GM18873 (cell line): ENCODE results near the gene DAB2IP.

ENCODE experiments used
- ATAC-seq: cut with Tn5 transposase; IDR thresholded peaks from one replicate; pipeline ENCODE4 v1.9.1; 2021; ENCODE audit warnings: mild to moderate bottlenecking, moderate library complexity, moderate number of reproducible peaks; ENCODE audit not compliant: unreplicated experiment, low FRiP score

Gene DAB2IP

DNA sequence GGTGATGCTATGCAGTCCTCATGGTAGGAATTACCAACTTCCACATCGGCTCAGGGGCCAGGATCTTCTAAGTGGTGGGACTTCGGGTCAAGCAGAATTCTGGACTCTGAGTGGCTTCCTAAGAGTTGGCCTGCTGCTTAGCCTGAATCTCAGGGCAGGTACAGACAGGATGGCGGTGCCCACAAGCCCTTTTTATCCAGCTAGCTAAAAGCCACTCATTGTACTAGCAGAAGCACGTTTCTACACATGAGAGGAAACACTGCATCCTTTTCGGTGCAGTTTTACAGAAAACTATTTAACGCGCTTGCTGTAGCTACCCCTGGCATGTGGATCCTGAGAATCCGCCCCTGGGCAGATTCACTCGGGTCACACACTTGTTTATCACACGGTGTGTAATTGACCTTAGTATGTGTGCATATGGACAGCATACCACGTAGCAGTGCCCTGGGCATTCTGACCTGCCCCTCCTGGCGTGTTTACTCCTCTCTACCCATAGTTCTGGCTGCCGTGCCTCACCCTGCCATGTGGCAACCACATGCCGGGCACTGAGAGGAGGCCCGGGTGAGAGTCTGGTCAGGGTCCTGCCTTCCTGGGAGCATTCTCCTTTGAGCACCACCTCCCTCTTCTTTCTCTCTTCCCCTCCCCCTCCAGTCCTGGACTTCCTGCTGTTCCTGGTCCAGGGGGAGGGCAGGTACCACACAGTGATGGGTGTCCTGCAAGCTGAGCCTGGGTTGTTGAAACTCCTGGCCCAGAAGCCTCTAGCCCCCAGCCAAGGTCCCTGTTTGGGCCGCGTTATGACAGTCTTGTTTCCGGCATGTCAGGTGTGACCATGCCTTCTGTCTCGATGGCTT lies 65.9 kb downstream of the DAB2IP start:
- no peak for ATAC-seq

DNA sequence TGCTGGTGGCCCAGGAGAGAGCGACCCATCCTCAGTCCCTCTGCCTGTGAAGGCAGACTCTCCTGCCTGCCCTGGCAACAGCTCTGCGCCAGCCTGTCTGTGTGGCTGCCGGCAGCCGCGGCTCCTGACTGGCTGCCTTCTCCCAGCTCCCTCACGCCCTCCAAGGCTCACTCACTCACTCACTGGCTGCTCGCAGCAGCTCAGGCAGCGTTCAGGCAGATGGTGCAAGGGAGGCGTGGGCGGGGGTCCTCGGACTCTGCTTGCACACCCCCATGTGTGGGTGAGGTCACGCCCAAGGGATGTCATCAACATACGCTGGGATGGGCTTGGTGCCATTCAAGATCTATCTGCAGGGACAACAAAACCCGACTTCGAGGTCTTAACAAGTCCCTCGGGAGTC lies 66.7 kb downstream of the DAB2IP start:
- no peak for ATAC-seq

DNA sequence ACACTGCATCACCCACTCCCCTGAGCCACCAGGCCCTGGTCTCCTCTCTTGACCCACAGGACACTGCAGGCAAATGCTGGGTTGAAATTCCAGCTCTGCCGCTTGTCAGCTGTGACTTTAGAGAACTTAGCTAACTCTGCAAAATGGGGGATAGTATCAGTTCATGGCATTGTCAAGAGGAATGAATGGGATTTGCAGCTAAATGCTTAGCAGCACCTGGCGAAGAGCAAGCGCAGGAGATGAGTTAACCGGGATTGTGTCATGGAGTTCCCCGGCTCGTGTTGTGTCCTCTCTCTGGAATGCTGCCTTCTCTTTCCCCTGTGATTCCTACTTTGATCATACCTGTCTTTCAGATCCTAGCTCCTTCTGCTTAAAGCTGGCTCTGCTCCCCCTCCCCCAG lies 67.1 kb downstream of the DAB2IP start:
- ATAC-seq, result no peak

DNA sequence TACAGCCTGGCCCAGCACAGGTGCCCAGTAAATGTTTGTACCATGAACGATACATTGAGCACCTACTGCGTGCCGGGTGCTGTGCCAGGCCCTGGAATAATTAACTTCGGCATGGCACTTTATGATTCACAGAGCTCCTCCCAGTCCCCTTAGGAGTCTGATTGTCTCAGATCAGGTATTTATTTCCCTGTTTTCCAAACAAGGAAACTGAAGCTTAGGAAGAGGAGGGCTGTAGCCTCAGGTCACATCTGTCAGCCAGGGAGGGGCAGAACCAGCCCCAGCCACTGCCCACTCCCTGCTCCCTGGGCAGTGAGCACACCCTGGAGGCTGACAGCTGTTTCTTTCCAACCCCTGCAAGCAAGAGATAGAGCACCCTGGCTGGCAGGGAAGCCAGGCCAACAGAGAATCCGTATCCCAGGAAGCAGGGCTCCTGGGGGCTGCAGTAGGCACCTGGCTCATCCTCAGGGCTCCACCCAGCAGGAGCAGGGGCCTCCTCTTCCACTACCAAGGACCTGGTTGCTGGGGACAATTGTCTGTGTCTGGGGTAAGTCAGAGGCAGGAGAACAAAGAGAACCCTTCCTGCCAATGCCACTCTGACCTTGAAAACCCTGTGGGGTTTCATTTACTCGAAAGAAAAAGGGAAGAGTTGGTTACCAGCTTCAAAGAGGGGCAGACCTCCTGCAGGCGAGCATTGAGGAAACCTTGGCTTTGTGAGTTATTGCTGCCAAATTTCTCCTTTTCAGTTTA lies 69.0 kb downstream of the DAB2IP start:
- ATAC-seq, result no peak

DNA sequence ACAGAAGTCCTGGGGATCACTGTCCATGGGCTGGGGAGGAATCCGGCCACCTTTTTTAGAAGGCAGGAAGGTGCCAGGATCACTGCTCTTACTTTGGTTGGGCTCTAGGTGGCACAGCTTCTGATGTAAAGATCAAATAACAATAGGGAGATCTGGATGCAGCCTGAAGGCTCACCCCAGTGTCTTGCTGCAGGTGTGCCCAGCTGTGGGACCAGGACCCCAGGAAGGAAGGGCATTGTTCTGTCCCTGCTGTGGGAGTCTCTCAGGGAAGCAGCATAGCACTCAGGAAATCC lies 69.6 kb downstream of the DAB2IP start:
- no peak for ATAC-seq

DNA sequence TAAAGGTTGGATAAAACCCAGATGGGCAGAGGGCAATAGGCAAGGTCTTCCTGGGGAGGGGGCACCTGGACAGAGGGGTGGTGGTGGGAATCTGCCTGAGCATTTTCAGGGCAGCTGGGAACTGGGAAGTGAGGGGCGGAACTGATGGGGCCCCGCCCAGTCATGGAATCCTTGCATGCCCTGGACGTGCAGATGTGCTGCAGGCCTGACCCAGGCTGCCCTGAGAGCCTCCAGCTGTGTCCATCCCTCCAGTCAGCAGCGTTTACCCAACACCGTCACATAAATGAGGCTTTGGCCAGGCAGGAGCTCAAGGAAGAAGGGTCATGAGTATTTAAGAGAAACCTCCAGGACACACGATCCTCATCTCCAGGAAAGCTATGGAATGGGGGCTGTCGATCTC lies 70.3 kb downstream of the DAB2IP start:
- ATAC-seq, result no peak

DNA sequence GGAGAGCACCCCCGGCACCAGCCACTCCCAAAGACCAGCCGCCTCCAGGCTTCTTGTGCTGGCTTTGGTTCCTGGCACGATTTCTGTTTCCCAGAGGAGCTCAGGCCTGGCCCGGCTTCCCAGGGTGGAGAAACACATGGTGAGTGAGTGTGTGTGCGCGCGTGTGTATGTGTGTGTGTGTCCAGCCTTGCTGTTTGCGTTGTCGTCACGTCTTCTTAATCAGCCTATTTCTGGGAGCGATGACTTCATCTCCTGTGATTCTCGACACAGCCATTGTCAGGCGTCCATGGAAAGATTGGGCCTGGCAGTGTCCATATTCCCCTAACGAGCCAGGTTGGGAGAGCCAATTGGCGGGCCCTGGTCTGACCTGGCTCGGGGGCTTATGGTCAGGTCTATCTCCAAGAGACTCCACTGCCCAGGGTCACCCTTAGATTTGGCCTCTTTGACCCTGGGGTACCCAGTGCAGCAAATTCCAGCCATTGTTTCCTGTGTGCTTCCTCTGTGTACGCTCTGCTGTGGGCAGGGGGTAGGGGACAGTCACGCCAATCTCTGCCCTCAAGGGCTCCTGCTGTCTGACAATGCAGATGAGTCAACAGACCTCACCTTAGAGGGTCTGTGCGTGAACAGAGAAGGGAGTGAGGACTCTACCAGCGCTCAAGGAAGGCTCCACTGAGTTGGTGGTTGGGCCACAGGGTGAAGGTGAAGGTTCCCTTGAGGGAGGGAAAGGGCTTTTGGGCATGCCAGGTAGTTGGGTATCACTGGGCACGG lies 73.8 kb downstream of the DAB2IP start:
- ATAC-seq, result no peak

DNA sequence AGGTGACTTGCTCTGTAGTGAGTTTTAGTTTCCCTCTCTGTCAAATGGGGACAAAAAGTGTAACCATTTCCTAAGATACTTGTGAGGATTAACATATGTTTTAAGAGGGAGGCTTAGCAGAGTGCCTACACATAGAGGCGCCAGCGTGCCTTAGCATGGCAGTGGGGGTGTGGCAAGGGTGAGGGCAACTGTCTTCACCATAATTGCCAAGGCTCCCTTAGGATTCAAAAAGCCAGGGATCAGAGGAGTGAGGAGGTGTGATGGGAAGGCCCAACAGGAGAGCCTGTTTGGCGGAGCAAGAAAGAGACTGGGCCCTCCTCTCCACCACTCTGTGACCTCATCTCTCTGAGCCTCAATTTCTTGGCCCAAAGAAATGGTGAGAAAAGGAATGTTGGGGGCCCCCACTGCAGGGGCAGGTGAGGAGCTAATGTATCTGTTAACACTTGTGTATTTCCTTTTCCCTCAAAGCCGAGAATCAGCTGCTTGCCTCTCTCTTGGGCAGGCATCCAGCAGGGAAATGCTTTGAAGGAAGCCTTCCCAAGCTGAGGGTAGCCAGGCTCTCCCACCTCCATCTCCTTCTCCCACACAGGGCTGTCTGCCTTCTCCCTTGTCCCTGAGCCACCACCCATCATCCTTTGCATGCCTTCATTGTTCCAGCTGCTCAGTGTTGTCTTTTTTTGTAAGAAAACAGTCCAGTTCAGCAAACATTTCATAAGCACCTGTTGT lies 76.0 kb downstream of the DAB2IP start:
- ATAC-seq, result no peak

DNA sequence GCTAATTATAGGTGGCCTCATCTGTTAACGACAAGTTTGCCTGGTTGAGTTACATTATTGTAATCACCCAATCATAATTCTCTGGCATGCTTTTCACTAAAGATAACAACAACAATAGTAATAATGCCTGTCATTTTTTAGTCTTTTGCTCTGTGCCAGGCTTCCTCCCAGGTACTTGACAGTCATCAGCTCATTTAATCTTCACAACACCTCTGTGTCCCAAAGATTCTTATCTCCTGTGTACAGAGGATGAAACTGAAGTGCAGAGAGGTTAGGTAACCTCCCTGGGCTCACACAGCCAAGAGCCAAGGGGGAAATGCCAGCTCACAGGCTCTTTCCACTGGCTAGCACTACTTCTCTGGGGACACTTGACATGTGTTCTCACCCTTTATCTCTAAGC lies 77.5 kb downstream of the DAB2IP start:
- no peak for ATAC-seq

DNA sequence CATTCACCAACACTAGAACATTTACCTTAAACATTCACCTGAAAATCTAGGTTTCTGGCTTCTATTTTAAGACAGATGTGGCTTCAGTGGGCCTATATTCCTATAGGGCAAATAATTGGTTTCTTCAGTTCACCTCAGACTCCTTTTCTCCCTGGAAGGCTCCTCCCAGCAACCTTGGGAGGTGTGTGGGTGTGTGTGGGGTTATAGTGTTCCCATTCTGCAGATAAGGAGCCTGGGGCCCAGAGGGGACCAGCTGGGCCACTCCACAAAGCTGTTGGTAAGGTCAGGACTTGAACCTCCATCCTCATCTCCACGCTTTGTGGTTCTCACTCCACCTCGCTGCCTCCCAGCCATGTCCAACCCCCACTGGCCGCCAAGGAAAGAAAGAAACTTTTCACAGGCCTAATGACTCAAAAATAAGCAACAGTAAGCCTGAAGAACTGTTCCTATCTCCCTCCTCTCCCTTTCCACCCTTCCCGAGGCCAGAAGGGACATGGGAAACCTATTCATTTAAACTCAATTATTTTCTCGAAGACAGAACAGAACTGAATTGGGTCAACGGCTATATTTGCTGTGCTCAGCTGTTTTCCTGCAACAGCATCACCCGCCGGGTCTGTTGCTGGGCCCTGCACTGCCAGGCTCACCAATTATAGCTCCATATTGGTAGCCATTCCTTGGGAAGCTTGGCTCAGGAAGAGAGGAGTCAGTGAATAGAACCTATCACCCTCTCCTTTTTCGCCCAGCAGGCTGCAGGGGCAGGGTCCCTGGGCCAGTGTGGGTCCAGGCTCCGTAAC lies 78.5 kb downstream of the DAB2IP start:
- ATAC-seq, result no peak

DNA sequence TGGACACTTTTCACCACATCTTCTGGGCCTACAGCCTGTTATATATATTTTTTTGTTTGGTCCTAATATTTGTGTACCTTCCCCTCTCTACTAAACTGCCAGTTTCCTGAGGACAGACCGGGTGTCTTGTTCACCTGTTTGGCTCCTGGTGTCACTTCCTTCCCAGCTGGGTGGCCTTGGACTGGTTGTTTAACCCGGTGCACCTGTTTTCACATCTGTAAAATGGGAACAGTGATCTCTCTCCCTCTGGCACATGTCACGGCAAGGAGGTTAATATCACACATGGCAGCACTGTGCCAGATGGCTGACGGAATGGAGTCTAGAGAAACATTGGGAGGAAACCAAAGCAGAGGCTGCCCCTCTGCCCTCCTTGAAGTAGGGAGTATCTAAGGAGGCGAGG lies 79.7 kb downstream of the DAB2IP start:
- ATAC-seq, result no peak

DNA sequence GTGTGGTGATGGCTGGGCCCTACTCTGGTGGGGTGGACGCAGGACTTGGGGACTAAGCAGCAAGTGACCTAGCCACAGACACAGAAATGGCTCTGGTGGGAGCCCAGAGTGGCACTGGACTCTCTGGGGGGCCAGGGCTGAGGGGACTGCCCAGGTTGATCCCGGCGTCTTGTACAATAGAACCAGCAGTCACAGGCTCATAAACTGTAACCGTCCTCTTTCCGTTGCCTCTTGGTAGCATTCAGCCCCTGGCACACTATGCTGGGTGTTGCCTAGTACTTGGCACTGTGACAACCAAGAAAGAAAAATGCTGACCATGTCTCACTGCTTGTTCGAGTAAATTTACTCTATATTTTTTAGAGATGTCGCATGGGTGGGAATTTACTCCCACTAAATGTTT lies 80.5 kb downstream of the DAB2IP start:
- no peak for ATAC-seq

DNA sequence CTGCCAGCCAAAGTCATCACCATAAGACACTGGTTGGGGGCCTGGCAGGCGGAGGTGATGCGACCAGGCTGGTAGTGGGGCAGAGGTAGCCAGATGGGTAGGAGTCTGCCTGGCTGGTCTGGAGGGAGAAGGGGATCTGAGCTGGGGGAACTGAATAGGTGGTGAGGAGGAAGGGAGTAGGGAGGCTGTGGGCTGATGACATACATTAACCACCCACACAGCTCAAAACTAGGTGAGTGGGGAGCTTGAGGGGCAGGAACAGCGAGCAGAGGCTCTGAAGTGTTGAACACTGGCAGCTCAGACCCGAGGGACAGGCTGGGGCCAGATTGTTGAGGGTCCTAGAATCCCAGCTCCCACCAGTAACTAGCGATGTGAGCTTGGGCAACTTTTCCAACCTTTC lies 81.0 kb downstream of the DAB2IP start:
- ATAC-seq, result no peak

DNA sequence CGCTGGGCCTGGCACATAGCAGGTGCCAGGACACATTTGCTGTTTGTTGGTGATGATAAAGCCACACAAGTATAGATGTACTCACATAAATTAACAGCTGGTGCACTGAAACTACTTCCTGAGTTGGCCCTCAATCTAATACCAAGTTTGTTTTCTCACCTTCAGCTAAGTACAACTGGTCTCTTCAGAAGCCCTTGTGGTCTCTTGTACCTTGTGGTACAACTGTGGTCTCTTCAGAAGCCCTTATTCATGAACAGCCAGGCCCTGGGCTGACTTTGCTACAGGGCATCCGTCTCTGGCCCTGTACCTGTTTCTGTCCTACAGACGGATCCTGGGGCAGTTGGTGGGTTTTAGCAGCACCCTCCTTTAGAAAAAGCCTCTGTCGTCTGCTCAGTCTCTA lies 81.5 kb downstream of the DAB2IP start:
- no peak for ATAC-seq

DNA sequence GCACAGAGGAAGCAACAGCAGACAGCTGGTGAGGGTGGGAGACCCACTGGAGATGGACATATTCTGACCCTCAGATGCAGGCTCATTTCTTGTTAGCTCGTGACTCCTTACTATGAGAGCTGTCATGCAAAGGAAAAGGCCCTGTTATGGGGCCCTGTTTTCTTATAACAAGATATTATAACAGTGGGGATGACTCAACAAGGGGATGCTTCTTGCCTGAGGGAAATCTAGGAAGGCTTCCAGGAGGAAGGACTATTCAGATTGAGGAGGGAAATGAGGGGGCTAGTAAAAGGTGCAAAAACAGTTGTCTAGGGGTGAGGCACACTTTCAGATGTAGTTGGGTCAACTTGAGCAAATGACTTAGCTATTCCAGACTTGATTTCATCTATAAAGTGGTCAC lies 83.0 kb downstream of the DAB2IP start:
- no peak for ATAC-seq

DNA sequence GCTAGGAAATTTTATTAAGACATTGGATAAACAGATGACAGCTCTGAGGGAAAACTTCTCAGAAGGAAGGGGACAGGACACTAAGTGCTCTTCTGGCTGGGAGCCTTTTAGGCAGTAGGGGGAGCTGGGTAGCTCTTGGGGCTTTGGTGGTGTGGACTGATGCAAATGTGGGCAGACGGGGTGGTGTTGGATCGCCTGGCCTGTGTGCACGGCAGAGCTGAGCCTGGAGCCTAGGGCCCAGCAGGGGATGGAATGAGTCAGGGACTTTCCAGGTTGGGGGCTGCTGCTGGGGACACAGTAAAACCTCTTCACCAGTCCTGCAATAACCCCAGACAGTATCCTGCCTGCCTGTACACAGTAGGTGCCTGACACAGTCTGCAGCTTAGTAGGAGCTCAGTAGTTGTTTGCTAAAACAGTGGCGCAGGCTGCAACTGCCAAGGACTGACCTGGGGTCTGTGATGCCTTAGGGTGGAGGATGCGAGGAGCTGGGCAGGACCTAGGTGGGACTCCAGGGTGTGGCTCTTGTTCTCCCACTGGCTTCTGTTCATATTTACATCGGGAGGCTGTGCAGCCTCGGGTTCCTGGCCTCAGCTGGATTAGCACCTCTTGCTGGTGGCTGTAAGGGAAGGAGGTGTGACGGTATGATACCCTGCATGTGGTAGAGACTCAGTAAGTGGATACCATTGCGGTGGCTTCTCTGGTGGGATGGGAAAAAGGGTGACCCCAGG lies 83.8 kb downstream of the DAB2IP start:
- peak; percentile 58 for ATAC-seq

DNA sequence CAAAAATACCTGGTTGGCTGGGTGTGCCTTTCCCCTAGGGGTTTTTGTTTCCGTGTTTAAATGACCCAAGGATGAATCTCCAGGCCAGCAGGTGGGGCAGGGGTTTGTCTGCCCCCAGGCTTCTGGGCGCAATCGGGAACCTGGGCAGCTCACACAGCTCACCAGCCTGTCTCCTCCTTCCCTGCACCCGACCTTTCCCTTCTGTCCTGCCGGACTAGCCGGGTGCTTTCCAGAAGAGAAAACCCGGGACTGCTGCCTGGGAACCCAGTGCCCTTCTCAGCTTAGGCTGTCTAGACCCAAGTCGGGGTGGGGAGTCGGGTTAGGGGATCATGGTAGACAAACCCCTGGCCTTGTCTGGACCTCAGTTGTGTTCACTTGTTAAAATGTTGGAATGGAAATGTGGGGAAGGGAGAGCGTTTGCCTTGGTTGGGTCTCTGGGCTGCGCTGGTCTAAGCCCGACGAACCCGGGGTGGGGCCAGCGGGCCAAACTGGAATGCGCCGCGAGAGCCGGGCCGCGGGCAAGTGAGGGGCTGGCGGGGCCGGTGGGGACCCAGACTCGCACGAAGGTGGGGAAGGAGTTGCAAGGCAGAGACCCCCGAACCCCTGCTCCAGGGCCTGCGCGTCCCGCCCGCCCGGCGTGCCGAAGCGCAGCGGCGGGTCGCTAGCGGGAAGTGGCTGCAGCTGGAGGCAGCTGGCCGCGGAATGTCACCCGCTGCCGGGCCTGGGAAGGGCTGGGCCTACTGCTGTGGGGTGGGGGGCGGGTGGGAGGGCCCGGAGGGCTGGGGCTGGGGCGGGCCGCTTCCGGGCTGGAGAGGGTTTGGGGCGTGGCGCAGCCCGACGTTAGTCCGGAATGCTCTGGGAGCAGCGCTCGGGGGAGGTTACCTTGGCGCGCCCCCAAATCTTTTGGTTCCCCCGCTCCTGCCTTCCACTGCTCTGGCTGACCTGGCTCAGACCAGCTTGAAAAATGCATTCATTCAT lies 84.6 kb downstream of the DAB2IP start:
- ATAC-seq, result no peak

DNA sequence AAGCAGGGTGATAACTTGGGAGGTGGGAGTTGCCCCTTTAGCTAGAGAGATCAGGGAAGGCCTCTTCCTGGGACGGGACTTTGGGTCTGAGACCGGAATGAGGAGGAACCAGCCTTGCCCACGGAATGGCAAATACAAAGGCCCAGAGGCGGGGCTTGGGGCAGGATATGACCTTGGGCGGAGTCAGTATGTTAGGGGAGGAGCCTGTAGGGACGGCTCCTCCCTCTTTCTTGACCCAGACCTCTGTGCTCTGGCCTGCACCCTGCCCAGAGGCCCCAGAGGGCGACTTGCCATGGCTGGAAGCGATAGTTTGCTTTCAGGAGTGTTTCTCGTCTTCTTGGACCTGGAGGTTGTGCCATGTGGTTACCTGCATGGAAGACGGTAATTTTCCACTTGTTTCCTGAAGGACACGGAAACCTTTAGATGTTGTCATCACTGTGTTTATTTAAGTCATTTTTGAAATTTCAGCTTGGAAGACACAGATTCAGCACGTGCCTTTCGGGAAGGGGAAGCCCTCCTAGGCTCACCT lies 85.6 kb downstream of the DAB2IP start:
- ATAC-seq, result no peak
